NB4 (cell line): Measurements from ENCODE around the gene FANCI.

Experiments used
- DNase-seq: peaks from one replicate; pipeline ENCODE4 v3.0.0; 2010; ENCODE audit warnings: low read depth
- H3K4me3 ChIP-seq: one replicate; pipeline ENCODE4 v1.5.1; 2011; ENCODE audit warnings: mild to moderate bottlenecking, low read depth, low read length, moderate library complexity
- MYC ChIP-seq: IDR thresholded peaks from 2 replicates; pipeline ENCODE4 v1.6.1; 2011; ENCODE audit warnings: low read depth, low read length
- POLR2A ChIP-seq: IDR thresholded peaks from 2 replicates; pipeline ENCODE4 v1.6.1; 2011; ENCODE audit warnings: mild to moderate bottlenecking; ENCODE audit not compliant: insufficient read length; ENCODE audit errors: extremely low read depth
- TF ChIP-seq, protein P1 (sequence below): IDR thresholded peaks from one replicate; pipeline ENCODE4 v1.5.1; 2012; ENCODE audit warnings: low read depth, low read length
- TF ChIP-seq, protein P2 (sequence below): IDR thresholded peaks from 2 replicates; pipeline ENCODE4 v1.6.1; 2011; ENCODE audit warnings: low read depth, low read length

Gene FANCI

DNA sequence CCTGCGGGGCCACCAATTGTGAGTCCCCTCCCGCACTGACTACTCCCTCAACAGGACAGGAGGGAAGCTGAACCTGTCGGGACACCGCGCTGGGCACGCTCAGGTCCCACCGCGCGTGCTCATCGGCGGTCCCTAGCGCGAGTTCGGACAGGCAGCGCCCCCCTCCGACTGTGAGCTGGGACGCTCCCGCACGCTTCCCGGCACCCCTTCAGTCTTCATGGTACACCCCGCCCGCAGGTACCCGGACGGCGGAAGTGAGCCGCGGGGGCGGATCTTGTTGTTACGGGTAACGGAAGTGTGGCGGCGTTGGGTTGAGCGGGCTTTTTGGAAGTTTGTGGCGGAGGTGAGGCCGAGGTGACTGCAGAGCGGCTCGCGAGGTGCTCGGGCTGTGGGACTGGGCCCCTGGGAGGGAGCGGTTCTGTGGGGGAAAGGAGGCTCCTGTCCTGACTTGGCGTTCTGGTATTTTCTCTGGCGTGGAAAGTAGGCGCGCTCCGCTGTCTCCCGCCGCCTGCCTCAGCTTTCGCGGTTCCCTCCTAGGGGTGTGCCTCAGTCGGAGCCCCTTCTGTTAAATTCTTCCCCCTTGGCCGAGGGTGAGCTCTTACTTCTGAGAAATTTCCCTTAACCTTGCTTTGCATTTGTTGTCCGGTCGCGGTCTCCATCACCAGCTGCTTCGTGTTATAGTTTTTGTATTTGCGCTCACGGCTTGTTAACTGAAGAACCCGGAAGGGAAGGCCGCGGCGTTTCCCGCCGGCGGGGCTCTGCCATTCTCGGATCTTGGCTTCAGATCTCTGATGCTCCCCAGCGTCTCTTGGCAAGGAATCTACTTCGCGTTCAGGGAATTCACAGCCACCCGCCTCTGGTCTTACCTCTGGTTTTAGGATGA, at the start of gene FANCI:
FANCI (plus strand) TSS at position 289 of the 883 bp plus-strand sequence. CDS start 3,669 bp downstream, outside the sequence.
- DNase-seq, result peak; percentile 98
- TF ChIP-seq, protein P1, sequence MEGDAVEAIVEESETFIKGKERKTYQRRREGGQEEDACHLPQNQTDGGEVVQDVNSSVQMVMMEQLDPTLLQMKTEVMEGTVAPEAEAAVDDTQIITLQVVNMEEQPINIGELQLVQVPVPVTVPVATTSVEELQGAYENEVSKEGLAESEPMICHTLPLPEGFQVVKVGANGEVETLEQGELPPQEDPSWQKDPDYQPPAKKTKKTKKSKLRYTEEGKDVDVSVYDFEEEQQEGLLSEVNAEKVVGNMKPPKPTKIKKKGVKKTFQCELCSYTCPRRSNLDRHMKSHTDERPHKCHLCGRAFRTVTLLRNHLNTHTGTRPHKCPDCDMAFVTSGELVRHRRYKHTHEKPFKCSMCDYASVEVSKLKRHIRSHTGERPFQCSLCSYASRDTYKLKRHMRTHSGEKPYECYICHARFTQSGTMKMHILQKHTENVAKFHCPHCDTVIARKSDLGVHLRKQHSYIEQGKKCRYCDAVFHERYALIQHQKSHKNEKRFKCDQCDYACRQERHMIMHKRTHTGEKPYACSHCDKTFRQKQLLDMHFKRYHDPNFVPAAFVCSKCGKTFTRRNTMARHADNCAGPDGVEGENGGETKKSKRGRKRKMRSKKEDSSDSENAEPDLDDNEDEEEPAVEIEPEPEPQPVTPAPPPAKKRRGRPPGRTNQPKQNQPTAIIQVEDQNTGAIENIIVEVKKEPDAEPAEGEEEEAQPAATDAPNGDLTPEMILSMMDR, result peak; percentile 44
- TF ChIP-seq POLR2A (peak; percentile 82), MYC (peak; percentile 96)
- TF ChIP-seq, protein P2, sequence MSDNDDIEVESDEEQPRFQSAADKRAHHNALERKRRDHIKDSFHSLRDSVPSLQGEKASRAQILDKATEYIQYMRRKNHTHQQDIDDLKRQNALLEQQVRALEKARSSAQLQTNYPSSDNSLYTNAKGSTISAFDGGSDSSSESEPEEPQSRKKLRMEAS, result peak; percentile 92
- H3K4me3 ChIP-seq, result peak within 1 kb of the TSS; percentile 97

DNA sequence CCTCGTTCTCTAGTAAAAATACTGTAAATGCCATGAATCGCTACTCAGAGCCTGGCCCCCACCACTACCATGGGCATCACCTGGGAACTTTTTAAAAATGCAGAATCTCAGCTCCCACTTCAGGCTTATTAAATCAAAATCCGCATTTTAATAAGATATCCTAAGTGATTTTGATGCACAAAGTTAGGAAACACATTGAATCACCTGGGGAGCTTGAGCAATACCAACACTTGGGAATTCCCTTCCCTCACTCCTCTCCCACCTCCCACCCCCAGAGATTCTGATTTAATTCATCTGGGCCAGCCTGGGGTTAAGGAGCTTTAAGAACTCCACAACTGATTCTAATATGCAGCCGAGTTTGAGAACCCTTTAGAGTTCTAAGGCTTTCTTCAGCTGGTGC, 49.2 kb upstream of the FANCI start:
- TF ChIP-seq, protein P1, result no peak
- TF ChIP-seq MYC (no peak), POLR2A (no peak)
- DNase-seq, result no peak

DNA sequence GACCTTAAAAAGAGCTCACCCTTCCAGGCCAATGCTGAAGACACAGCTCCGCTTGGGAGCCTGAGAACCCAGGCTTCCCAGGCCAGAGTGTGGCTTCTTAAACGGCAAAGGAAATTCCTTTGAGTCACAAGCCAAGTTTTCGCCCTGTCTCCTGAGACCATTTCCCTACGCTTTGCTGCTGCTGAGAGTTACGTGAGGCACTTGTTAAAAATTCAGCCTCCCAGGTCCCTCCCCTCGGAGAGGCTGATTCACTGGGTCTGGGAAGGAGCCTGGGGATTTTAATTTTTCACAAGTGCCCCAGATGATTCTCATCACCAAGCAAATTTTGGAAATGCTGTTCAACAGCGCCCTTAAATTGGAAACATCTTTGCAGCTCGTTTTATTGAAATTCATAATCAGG, 47.9 kb upstream of the FANCI start:
- DNase-seq, result no peak
- no peak overlapping the region for H3K4me3 ChIP-seq
- TF ChIP-seq, protein P2, result no peak
- TF ChIP-seq, protein P1, result no peak
- no peak for TF ChIP-seq POLR2A
- no peak for TF ChIP-seq MYC

More for the DNA sequence above, 49.2 kb upstream of the FANCI start:
- no peak overlapping the region for H3K4me3 ChIP-seq

DNA sequence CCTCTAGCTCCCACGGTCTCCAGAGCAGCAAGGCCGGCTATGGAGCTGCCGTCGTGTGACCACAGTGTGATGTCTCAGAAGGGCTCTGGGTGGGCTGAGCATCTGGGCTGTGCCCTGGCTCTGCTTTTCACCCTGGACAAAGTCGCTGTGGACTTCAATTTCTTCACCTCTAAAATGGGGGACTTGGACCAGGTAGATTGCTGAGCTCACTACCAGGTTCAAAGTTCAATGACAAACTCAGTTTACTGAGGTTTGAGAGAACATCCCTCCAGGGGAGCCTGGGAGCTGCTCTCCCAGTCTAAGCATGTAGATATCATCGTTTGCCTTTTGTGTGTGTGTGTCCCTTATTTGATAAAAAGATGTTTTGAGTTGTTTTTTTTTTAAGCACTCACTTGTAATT, 47.5 kb upstream of the FANCI start:
- TF ChIP-seq, protein P2, result no peak
- TF ChIP-seq, protein P1, result no peak
- no peak for TF ChIP-seq POLR2A
- TF ChIP-seq MYC, result no peak
- no peak for DNase-seq
- no peak overlapping the region for H3K4me3 ChIP-seq

DNA sequence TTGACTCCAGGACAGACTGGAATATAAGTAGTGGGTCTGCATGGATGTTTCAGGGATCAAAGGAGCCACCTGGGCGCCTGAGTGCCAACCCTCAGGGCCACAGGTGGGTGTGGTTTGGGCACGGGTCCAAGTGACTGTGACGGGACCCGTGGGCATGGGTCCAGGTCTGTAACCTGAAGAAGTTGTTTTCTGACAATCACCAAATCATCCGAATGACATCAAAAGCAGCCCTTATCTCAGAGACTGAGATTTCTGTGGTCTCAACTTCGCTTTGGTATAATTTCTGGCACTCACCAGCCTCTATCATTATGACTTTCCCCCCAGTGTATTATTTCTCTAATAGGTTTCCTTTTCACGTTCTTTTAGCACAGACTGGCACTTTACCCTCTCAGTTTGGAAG, 46.8 kb upstream of the FANCI start:
- TF ChIP-seq POLR2A, result no peak
- TF ChIP-seq, protein P2, result no peak
- no peak for TF ChIP-seq MYC
- TF ChIP-seq, protein P1, result no peak
- no peak for DNase-seq
- H3K4me3 ChIP-seq, result no peak overlapping the region
